SU-DHL-6 (cell line): ENCODE results near the gene FOS.

Experiments used
- H2AFZ ChIP-seq: fragments of 200-600 bp; sonication (generic); 2 replicates; pipeline ENCODE4 v1.6.1; 2014; ENCODE audit warnings: low read depth, mild to moderate bottlenecking, moderate library complexity, mixed read lengths, antibody characterized with exemption, low read length; ENCODE audit not compliant: severe bottlenecking
- H3F3A ChIP-seq: fragments of 200-600 bp; shearing (Covaris generic); 2 replicates; pipeline ENCODE4 v1.6.0; 2016; ENCODE audit warnings: antibody characterized with exemption, mild to moderate bottlenecking; ENCODE audit not compliant: insufficient read depth
- H3K27ac ChIP-seq: fragments of 200-600 bp; sonication (generic); 2 replicates; pipeline ENCODE4 v1.5.1; 2016; ENCODE audit warnings: low read depth, mild to moderate bottlenecking, low read length, moderate library complexity, mixed read lengths
- H3K27me3 ChIP-seq: fragments of 200-600 bp; sonication (generic), shearing (Covaris generic); 2 replicates; pipeline ENCODE4 v1.6.0; 2014; ENCODE audit warnings: mild to moderate bottlenecking, low read length
- H3K36me3 ChIP-seq: fragments of 200-600 bp; sonication (generic); 2 replicates; pipeline ENCODE4 v1.6.1; 2014; ENCODE audit warnings: mild to moderate bottlenecking, low read length, mixed read lengths
- H3K4me2 ChIP-seq: fragments of 300-600, 200-600 bp; shearing (Covaris generic), sonication (generic); 2 replicates; pipeline ENCODE4 v1.6.0; 2014; ENCODE audit warnings: low read length, low read depth, mild to moderate bottlenecking; ENCODE audit not compliant: poor library complexity, severe bottlenecking
- H3K4me3 ChIP-seq: fragments of 200-600 bp; sonication (generic); 2 replicates; pipeline ENCODE4 v1.5.1; 2014; ENCODE audit warnings: antibody characterized with exemption, low read length, mild to moderate bottlenecking, mixed read lengths; ENCODE audit not compliant: insufficient read depth, poor library complexity, severe bottlenecking
- H3K79me2 ChIP-seq: fragments of 200-600 bp; sonication (generic); 2 replicates; pipeline ENCODE4 v1.6.1; 2014; ENCODE audit warnings: mild to moderate bottlenecking, low read length, moderate library complexity; ENCODE audit not compliant: insufficient read depth
- H3K9ac ChIP-seq: fragments of 200-600 bp; sonication (generic); 2 replicates; pipeline ENCODE4 v1.7.0; 2014; ENCODE audit warnings: mild to moderate bottlenecking, low read length
- H3K9me2 ChIP-seq: fragments of 200-600 bp; sonication (generic); replicated peaks from 2 replicates; pipeline ENCODE4 v1.6.1; 2014; ENCODE audit warnings: low read length; ENCODE audit not compliant: insufficient read depth
- H3K9me3 ChIP-seq: fragments of 200-600 bp; sonication (generic); 2 replicates; pipeline ENCODE4 v1.6.1; 2014; ENCODE audit warnings: low read length, mixed read lengths; ENCODE audit not compliant: insufficient read depth
- H4K20me1 ChIP-seq: fragments of 200-600 bp; sonication (generic); 2 replicates; pipeline ENCODE4 v1.6.1; 2014; ENCODE audit warnings: low read depth, mild to moderate bottlenecking, antibody characterized with exemption, low read length, moderate library complexity, mixed read lengths
- EZH2phosphoT487 ChIP-seq: fragments of 200-600 bp; sonication (generic), shearing (Covaris generic); conservative IDR thresholded peaks from 2 replicates; pipeline ENCODE4 v1.6.1; 2018; ENCODE audit warnings: mild to moderate bottlenecking, antibody characterized with exemption, low read length, moderate library complexity, mixed read lengths
- TF ChIP-seq, protein P1 (sequence below): fragments of 200-600 bp; sonication (generic); IDR thresholded peaks from one replicate; pipeline ENCODE4 v1.5.1; 2017; ENCODE audit warnings: antibody characterized with exemption, mild to moderate bottlenecking, low read length, moderate library complexity; ENCODE audit not compliant: insufficient read depth, poor library complexity, severe bottlenecking

The FOS gene

GRCh38 chr14:75260025-75260763 lies 18.4 kb upstream of the FOS start:
- Histone ChIP-seq H3K27ac (no peak overlapping the region), H3K9ac (no peak overlapping the region; the same call in 1 of the 2 replicates)

GRCh38 chr14:75261820-75262219 lies 16.8 kb upstream of the FOS start:
- H4K20me1 ChIP-seq = no peaks in the 10 kb centered on the region
- no peak overlapping the region for H3K4me2 ChIP-seq
- H3K9me2 ChIP-seq = no peaks in the 10 kb centered on the region
- H3K36me3 ChIP-seq = no peaks in the 10 kb centered on the region
- H3K27me3 ChIP-seq = no peaks in the 10 kb centered on the region
- H3K4me3 ChIP-seq = no peak overlapping the region
- no peaks in the 10 kb centered on the region for H3K79me2 ChIP-seq
- H3K27ac ChIP-seq = no peak overlapping the region
- H3K9me3 ChIP-seq = no peaks in the 10 kb centered on the region
- H3K9ac ChIP-seq = no peak overlapping the region
- no peak overlapping the region for H2AFZ ChIP-seq
- TF ChIP-seq, protein P1, sequence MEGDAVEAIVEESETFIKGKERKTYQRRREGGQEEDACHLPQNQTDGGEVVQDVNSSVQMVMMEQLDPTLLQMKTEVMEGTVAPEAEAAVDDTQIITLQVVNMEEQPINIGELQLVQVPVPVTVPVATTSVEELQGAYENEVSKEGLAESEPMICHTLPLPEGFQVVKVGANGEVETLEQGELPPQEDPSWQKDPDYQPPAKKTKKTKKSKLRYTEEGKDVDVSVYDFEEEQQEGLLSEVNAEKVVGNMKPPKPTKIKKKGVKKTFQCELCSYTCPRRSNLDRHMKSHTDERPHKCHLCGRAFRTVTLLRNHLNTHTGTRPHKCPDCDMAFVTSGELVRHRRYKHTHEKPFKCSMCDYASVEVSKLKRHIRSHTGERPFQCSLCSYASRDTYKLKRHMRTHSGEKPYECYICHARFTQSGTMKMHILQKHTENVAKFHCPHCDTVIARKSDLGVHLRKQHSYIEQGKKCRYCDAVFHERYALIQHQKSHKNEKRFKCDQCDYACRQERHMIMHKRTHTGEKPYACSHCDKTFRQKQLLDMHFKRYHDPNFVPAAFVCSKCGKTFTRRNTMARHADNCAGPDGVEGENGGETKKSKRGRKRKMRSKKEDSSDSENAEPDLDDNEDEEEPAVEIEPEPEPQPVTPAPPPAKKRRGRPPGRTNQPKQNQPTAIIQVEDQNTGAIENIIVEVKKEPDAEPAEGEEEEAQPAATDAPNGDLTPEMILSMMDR = no peak
- TF ChIP-seq EZH2phosphoT487 = no peak
- peaks cover 10% of the 10 kb centered on the region for H3F3A ChIP-seq

More at GRCh38 chr14:75260025-75260763, 18.4 kb upstream of the FOS start:
- no peaks in the 10 kb centered on the region for H3K79me2 ChIP-seq
- no peak overlapping the region for H3K4me3 ChIP-seq
- TF ChIP-seq, protein P1 = no peak
- TF ChIP-seq EZH2phosphoT487 = no peak
- H3K4me2 ChIP-seq = peak overlapping the region; percentile 93
- H3K27me3 ChIP-seq = no peaks in the 10 kb centered on the region
- no peaks in the 10 kb centered on the region for H3K36me3 ChIP-seq
- no peak overlapping the region for H2AFZ ChIP-seq
- peaks cover 10% of the 10 kb centered on the region for H3F3A ChIP-seq
- no peaks in the 10 kb centered on the region for H4K20me1 ChIP-seq
- no peaks in the 10 kb centered on the region for H3K9me2 ChIP-seq
- H3K9me3 ChIP-seq = no peaks in the 10 kb centered on the region

GRCh38 chr14:75262641-75263040 lies 16.0 kb upstream of the FOS start:
- H3K36me3 ChIP-seq = no peaks in the 10 kb centered on the region
- H3K9ac ChIP-seq = no peak overlapping the region
- H4K20me1 ChIP-seq = no peaks in the 10 kb centered on the region
- TF ChIP-seq, protein P1 = no peak
- no peak for TF ChIP-seq EZH2phosphoT487
- H3K9me2 ChIP-seq = no peaks in the 10 kb centered on the region
- H3K27ac ChIP-seq = no peak overlapping the region
- H3K79me2 ChIP-seq = no peaks in the 10 kb centered on the region
- H3K27me3 ChIP-seq = no peaks in the 10 kb centered on the region
- H2AFZ ChIP-seq = no peak overlapping the region
- peaks cover 10% of the 10 kb centered on the region for H3F3A ChIP-seq
- H3K9me3 ChIP-seq = no peaks in the 10 kb centered on the region
- no peak overlapping the region for H3K4me3 ChIP-seq
- H3K4me2 ChIP-seq = no peak overlapping the region
